Panc1 (cell line): Measurements from ENCODE around the gene TLR3. TPM values are rescaled to one million over a fixed set of nuclear protein-coding genes. Genes with fewer than 3 reads are reported as not detected.

Source experiments
- ATAC-seq: fragments of 200-7000 bp; cut with Tn5 transposase; 2 replicates; pipeline ENCODE4 v1.9.1; 2020; ENCODE audit warnings: mild to moderate bottlenecking, moderate library complexity
- Bru-seq: library from RNA; stranded (reverse); fragments of 400-500 nt; gene quantifications from one replicate; lab custom pipeline; 2021; lab: Mats Ljungman, UMichigan
- BruChase-seq, 2 experiments: library from RNA; stranded (reverse); fragments of 400-500 nt; gene quantifications; one replicate each; lab custom pipeline; 2021; lab: Mats Ljungman, UMichigan
- BruUV-seq: library from RNA; stranded (reverse); fragments of 400-500 nt; replicated peaks from 2 replicates; lab custom pipeline; 2021; lab: Mats Ljungman, UMichigan
- CTCF ChIA-PET: fragments of 300-600 bp; sonication (Branson Sonifier 250); formaldehyde crosslinking; loops from one replicate; lab custom pipeline; 2022; ENCODE audit warnings: antibody characterized with exemption; lab: Charles Lee
- POLR2A ChIA-PET: fragments of 300-600 bp; sonication (Branson Sonifier 250); formaldehyde crosslinking; loops from one replicate; lab custom pipeline; 2022; ENCODE audit warnings: antibody characterized with exemption; lab: Charles Lee
- DNase-seq: peaks from one replicate; pipeline ENCODE4 v3.0.0-alpha.2; 2010; ENCODE audit warnings: low read depth, low spot score
- H3K27ac ChIP-seq: 2 replicates; pipeline ENCODE4 v1.5.1; 2011; ENCODE audit warnings: mild to moderate bottlenecking, low read length, inconsistent platforms
- H3K27me3 ChIP-seq: fragments of 200-500 bp; sonication (Bioruptor generic); 2 replicates; pipeline ENCODE4 v1.6.0; 2014; ENCODE audit warnings: low read length, inconsistent platforms; ENCODE audit not compliant: control insufficient read depth, insufficient read depth
- H3K36me3 ChIP-seq: fragments of 200-500 bp; sonication (Bioruptor generic); 2 replicates; pipeline ENCODE4 v1.5.1; 2014; ENCODE audit warnings: inconsistent platforms, mild to moderate bottlenecking, low read length, moderate library complexity; ENCODE audit not compliant: control insufficient read depth, insufficient read depth
- H3K4me1 ChIP-seq: 2 replicates; pipeline ENCODE4 v1.5.1; 2011; ENCODE audit warnings: inconsistent platforms, mild to moderate bottlenecking, low read length, moderate library complexity; ENCODE audit not compliant: control insufficient read depth, insufficient read depth
- H3K4me3 ChIP-seq, 2 experiments: 2 replicates each; pipeline ENCODE4 v1.5.1; 2011 to 2012; ENCODE audit warnings: low read depth in 2 of 2, low read length in 2 of 2, mild to moderate bottlenecking in 2 of 2, inconsistent platforms in 1 of 2, moderate library complexity in 1 of 2
- H3K9me3 ChIP-seq: fragments of 200-500 bp; sonication (Bioruptor generic); 2 replicates; pipeline ENCODE4 v1.5.1; 2014; ENCODE audit warnings: low read depth, mild to moderate bottlenecking, inconsistent platforms, low read length, moderate library complexity; ENCODE audit not compliant: control insufficient read depth, insufficient read depth
- POLR2AphosphoS5 ChIP-seq: IDR thresholded peaks from 2 replicates; pipeline ENCODE4 v1.6.1; 2012; ENCODE audit warnings: mild to moderate bottlenecking, low read depth, low read length, moderate library complexity
- SIN3A ChIP-seq: IDR thresholded peaks from 2 replicates; pipeline ENCODE4 v1.6.1; 2012; ENCODE audit warnings: low read depth, mild to moderate bottlenecking, low read length, moderate library complexity, borderline replicate concordance; ENCODE audit not compliant: insufficient read depth
- TCF7L2 ChIP-seq: IDR thresholded peaks from 2 replicates; pipeline ENCODE4 v1.6.1; 2011; ENCODE audit warnings: mild to moderate bottlenecking, low read depth, low read length, inconsistent platforms
- in situ Hi-C: cut with HindIII; loops from 2 replicates; pipeline ENCODE4 v1.10.0; 2016; ENCODE audit warnings: low sequenced_read_pairs, low pct_unique_long_range_greater_than_20kb
- intact Hi-C: fragments of 100-400 bp; cut with micrococcal nuclease; formaldehyde crosslinking; loops from one replicate; pipeline ENCODE4 v1.10.0; 2022; ENCODE audit not compliant: unreplicated experiment
- long read RNA-seq: library from polyadenylated mRNA; unstranded; transcript quantifications from one replicate; pipeline ENCODE4 v2.0.0, GENCODE V29; 2021; ENCODE audit not compliant: unreplicated experiment
- polyA plus RNA-seq: library from polyadenylated mRNA; unstranded; fragments of >200 nt; gene quantifications from one replicate; pipeline ENCODE4 v1.2.1, GENCODE V29; 2012; ENCODE audit warnings: missing spikeins; ENCODE audit not compliant: insufficient read length
- total RNA-seq: library from RNA; stranded (reverse); gene quantifications from one replicate; pipeline ENCODE4 v1.2.1, GENCODE V29; 2021; ENCODE audit not compliant: unreplicated experiment
- TF ChIP-seq, protein P1 (sequence below), 2 experiments: IDR thresholded peaks; 2 replicates each; pipeline ENCODE4 v1.6.1; 2011 to 2012; ENCODE audit warnings: low read depth in 2 of 2, control low read depth in 1 of 2, low read length in 1 of 2, mild to moderate bottlenecking in 1 of 2, moderate library complexity in 1 of 2; ENCODE audit not compliant: insufficient read depth in 1 of 2
- TF ChIP-seq, protein P2 (sequence below): fragments of 450-650 bp; IDR thresholded peaks from 2 replicates; pipeline ENCODE4 v1.5.1; 2017; ENCODE audit warnings: mild to moderate bottlenecking

The TLR3 gene
- total RNA-seq, result 0.41 TPM
- 0.08 TPM for polyA plus RNA-seq
- percentile 12 among the genes with signal in this experiment for Bru-seq, nascent RNA
- BruChase-seq, experiment 1, labeled RNA remaining after a 2-hour chase, result percentile 21 among the genes with signal in this experiment
- BruChase-seq, experiment 2, labeled RNA remaining after a 6-hour chase, result percentile 28 among the genes with signal in this experiment
- long read RNA-seq, full-length matches to known transcripts, result 3 of 3 reads
- long read RNA-seq, partial matches to known transcripts, result 0 of 3 reads
- long read RNA-seq, other reads (novel, unspliced or antisense), result 0 of 3 reads

DNA sequence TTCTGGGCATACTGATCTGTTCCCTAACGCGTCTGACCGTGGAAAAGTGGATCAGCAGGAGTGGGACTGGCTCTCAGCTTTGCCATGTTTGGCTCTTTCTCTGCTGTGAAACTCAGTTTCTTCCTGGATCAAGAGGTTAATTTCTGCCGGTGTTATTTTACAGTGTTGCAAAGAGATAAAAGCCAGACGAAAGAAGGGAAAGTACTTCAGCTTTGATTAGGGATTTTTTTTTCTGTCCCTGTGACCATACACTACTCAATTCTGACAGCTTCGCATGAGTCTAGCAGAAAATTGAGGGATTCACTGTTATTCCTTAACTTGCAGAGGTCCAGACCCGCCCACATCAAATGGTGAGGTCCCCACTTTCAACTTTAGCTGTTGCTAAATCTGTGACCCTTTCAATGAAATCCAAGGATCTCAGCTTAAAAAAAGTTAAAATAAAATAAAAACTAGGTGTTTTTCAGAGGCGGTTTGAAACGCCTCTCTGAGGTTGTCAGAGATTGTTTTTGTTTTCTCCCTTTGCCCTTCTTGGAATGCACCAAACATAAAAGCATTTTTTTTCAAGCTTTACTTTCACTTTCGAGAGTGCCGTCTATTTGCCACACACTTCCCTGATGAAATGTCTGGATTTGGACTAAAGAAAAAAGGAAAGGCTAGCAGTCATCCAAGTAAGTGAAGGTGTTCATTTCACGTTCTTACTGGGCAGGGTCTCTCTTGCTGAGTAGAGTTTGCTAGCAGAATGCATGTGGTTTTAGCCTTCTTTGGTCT lies at the start of gene TLR3:
TSS of gene TLR3 (plus strand) at position 576 of the 768 bp plus-strand sequence. CDS start 7,464 bp downstream, outside the sequence.
- 0 out of 2 replicates have a peak within 1 kb of the TSS, but pooled peaks have one; percentile 29 for H3K27ac ChIP-seq
- in situ Hi-C loops (no loop called here), intact Hi-C loops (loop anchor here (1.0 kb wide), 1 partner anchor 69 kb away; no protein-coding TSS in a partner anchor)
- H3K36me3 ChIP-seq, result no peaks in the 10 kb centered on the region
- DNase-seq, result no peak
- peak within 1 kb of the TSS; percentile 33 to 59 for H3K4me3 ChIP-seq
- no peaks in the 10 kb centered on the region for H3K9me3 ChIP-seq
- TF ChIP-seq TCF7L2 (0 out of 2 replicates have a peak, but pooled peaks have one; percentile 17), POLR2AphosphoS5 (no peak)
- no peaks in the 10 kb centered on the region; the same call in 1 of the 2 replicates for H3K27me3 ChIP-seq
- ChIA-PET POLR2A (no interaction called here), CTCF (interaction anchor here (0.9 to 1.7 kb wide), 3 partner anchors 64 to 69 kb away, joined by 3 to 11 read pairs (median 7); no protein-coding TSS in a partner anchor)
- H3K4me1 ChIP-seq, result no peaks in the 10 kb centered on the region
- no TSS peak for BruUV-seq
- ATAC-seq, result 0 out of 2 replicates have a peak, but pooled peaks have one; percentile 60

DNA sequence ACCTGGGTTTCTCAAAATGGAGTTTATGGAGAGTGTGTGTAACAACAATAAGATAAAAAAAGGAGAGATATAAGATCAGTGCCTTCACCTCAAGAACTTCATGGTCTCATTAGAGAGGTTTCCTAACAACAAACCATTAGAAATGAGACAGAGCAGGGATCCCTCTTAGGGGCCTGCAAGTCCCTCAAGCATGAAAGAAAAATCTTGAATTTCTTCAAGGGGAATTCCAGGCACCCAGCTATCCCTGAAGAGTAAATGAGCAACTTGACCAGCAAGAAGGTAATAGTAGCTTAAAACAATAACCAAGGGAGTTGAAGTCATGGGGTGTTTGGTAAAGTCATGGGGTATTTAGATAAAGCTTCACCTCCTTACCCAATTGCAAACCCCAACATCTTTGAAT lies 49.7 kb upstream of the TLR3 start:
- no peak for TF ChIP-seq POLR2AphosphoS5
- no peak for TF ChIP-seq TCF7L2
- TF ChIP-seq, protein P1, sequence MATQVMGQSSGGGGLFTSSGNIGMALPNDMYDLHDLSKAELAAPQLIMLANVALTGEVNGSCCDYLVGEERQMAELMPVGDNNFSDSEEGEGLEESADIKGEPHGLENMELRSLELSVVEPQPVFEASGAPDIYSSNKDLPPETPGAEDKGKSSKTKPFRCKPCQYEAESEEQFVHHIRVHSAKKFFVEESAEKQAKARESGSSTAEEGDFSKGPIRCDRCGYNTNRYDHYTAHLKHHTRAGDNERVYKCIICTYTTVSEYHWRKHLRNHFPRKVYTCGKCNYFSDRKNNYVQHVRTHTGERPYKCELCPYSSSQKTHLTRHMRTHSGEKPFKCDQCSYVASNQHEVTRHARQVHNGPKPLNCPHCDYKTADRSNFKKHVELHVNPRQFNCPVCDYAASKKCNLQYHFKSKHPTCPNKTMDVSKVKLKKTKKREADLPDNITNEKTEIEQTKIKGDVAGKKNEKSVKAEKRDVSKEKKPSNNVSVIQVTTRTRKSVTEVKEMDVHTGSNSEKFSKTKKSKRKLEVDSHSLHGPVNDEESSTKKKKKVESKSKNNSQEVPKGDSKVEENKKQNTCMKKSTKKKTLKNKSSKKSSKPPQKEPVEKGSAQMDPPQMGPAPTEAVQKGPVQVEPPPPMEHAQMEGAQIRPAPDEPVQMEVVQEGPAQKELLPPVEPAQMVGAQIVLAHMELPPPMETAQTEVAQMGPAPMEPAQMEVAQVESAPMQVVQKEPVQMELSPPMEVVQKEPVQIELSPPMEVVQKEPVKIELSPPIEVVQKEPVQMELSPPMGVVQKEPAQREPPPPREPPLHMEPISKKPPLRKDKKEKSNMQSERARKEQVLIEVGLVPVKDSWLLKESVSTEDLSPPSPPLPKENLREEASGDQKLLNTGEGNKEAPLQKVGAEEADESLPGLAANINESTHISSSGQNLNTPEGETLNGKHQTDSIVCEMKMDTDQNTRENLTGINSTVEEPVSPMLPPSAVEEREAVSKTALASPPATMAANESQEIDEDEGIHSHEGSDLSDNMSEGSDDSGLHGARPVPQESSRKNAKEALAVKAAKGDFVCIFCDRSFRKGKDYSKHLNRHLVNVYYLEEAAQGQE (IDR thresholded peaks at IDR 0.05; ENCODE audit: insufficient read depth in 1 of 2, low read depth in 2 of 2, low read length in 1 of 2), result no peak
- no peak for TF ChIP-seq SIN3A
- TF ChIP-seq, protein P2, sequence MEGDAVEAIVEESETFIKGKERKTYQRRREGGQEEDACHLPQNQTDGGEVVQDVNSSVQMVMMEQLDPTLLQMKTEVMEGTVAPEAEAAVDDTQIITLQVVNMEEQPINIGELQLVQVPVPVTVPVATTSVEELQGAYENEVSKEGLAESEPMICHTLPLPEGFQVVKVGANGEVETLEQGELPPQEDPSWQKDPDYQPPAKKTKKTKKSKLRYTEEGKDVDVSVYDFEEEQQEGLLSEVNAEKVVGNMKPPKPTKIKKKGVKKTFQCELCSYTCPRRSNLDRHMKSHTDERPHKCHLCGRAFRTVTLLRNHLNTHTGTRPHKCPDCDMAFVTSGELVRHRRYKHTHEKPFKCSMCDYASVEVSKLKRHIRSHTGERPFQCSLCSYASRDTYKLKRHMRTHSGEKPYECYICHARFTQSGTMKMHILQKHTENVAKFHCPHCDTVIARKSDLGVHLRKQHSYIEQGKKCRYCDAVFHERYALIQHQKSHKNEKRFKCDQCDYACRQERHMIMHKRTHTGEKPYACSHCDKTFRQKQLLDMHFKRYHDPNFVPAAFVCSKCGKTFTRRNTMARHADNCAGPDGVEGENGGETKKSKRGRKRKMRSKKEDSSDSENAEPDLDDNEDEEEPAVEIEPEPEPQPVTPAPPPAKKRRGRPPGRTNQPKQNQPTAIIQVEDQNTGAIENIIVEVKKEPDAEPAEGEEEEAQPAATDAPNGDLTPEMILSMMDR, result no peak
- intact Hi-C loops, result no loop called here
- ChIA-PET POLR2A (no interaction called here), CTCF (no interaction called here)
- no peak overlapping the region for H3K27ac ChIP-seq
- no peaks in the 10 kb centered on the region for H3K36me3 ChIP-seq
- no peaks in the 10 kb centered on the region for H3K9me3 ChIP-seq
- no TSS peak for BruUV-seq
- no peak for DNase-seq
- in situ Hi-C loops, result no loop called here
- H3K27me3 ChIP-seq, result no peaks in the 10 kb centered on the region
- ATAC-seq, result no peak
- no peaks in the 10 kb centered on the region for H3K4me1 ChIP-seq
- no peak overlapping the region for H3K4me3 ChIP-seq
